NCI-H2196 (cell line): ENCODE data around the gene KRTAP10-5.
"Not testable (repeated sequence)": the region's sequence is repeated elsewhere in the genome, so short reads cannot be mapped to it uniquely, and the experiment has no call there.

ENCODE experiments used
- DNase-seq: peaks from one replicate; lab custom pipeline; 2025; ENCODE audit not compliant: unreplicated experiment; lab: John Stamatoyannopoulos, UW

KRTAP10-5 gene

DNA sequence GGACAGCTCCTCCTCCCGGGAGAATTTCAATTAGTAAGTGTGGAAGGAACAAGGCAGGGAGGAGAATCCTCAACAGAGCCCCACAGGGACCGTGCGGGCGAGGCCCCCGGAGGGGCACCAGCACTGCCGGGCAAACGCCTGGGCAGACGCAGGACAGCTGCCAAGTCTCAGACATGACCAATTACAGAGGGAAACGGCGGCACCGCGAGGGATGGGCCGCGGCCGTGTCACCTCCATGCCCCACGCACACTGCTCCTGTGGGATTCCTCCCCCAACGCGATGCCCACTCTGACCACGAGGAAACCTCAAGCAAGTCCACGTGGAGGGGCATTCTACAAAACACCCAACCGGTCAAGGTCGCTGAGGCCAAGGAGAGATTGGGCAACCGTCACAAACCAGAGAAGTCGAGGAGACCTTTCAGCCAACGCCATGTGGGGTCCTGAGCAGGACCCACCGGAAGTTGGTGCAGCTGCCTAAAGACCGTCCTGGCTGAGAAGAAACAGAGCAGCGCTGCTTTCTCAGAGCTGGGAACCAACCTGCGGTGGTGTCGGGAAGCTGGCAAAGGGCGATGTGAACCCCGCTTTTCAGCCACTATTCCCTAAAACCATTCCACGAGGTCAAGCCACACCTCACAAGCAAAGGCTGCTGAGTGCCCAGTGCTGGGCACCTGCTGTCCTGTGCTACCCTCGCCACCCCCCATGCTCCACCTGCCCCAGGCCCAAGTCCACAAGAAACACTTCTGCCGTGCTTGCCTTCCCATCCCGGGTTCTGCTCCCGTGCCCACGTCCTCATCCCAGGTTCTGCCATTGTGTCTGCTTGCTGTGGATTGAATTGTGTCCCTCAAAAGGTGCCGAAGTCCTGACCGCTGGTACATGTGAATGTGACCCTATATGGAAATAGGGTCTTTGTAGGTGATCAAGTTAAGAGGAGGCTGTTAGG, 8.3 kb downstream of the KRTAP10-5 start:
- no peak for DNase-seq

- no peak for DNase-seq
Measured at GRCh38 chr21:44571296-44571695, 9.1 kb downstream of the KRTAP10-5 start.

DNA sequence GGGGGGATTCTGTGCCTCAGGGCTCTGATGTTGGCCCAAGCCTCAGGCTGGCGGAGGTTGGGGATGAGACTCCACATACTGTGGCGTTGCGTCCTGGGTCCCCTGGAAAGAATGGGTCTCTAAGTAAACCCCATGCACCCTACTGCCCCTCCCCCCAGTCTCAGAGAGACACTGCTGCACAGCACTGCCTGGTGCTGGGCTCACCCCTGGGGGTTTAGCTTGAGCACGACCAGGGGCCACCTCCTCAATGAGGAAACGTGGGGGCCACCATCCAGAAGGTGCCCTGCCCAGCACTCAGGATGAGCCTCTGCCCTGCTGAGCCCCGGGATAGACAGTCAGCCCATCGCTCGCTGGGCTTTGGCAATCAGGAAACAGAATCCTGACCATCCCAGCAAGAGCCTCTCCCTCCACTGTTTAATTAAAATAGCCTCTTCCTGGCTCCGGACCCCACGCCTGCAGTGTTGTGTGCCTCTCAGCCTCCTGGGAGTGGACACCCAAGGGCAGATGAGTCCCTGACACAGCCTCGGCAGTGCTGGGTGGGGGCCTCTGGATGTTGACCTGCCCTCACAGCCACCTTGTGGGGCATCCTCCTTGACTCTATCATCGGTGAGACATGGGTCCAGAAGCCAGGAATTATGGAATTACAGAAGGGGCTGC, 10.4 kb downstream of the KRTAP10-5 start:
- DNase-seq, result no peak

DNA sequence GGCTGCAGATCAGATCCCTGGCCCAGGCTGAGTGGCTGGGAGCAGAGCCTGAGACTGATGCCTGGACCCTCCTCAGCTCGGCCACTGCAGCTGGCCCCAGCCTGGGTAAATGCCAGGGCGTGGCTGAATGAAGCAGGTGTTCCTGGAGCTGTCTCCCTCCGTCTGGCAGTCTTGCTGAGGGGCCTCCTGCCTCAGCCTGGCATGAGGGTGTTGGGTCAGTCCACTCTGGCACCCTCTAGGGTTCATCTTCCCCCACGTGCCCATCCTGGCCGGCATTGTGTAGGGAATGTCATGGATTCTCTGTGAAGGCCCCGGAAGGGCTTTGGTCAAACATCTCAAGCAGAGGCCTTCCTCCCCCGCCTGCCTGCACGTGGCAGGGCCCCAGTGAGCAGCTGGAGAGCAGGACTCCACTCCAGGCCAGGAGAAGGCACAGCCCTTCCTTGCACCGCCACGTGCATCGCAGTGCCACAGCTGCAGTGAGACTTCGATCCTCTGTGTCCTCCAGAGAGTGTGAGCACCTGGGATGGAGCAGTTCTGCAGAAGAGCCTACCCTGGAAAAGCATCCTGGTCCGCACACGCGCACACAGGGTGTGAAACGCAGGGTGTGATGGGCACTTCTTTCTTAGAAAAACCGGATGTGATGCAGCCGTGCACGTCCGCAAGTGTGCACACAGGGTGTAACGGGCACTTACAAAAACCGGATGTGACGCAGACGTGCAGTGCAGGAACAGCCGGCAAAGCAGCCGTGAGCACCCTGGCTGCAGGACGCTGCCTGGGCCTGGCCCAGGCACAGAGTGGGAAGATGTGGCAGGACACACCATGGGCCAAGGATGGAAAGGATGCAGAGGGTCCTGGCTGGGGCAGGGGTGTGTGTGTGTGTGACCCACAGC, 11.5 kb downstream of the KRTAP10-5 start:
- peak; percentile 21 for DNase-seq

DNA sequence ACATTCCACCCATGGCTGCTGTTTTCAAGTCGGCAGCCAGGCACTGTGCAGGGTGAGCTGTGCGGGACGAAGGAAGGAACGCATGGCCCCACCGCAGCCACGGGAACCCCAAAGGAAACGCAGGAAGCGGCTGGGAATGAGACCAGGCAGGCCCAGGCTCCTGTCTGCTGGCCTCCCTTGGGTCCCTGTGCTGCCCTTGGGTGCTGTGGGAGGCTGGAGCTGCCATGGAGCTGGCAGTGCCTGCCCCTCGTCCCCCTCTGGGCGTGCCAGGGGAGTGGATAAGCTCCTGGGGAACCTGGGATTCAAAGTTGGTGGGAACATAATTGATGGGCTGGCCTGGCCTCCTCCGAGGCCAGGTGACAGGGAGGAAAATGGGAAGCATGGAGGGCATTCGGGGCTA, 12.1 kb downstream of the KRTAP10-5 start:
- no peak for DNase-seq

DNA sequence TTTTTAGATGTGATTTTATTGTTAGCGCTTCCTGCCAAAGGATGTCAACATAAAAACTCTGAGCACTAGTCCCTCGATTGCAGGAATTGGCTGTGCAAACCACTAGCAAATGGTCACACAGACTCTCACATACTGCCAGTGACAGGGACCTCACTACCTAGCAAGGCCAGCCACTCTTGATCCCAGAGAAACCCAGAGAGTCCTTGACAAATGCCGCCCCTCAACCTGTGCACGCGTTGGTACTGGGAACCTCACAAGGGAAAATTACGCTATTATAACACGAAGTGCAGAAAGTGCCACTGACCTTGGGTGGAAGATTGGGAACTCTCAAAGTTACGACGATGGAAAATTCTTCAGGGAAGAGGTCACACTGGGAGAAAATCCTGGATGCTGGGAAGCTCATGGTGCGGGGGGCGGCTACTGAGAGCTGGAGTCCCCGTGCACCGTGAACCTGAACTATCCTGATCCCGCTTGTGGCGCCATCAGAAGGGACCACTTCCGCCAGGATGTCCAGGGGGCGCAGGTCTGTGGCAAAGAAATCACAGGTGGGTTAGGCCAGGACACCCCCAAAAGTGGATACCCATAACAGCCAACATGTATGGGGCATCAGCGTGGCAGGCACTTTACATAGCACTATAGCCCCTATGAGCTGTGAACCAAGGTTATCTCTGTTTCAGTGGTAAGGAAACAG, 12.8 kb downstream of the KRTAP10-5 start:
- DNase-seq, result no peak

DNA sequence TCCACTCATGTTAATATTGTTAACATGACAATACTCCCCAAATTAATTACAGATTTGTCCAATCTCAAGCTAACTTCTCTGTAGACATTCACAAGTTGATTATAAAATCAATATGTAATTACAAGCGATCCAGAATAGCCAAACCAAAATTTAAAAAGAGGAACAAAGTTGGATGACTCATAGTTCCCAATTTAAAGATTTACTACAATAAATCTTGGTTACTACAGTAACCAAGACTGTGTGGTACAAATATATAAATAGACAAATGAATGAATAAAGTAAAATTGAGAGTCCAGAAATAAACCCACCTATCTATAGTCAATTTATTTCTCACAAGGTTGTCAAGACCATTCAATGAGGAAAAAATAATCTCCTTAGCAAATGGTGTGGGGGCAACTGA, 14.0 kb downstream of the KRTAP10-5 start:
- no peak for DNase-seq

DNA sequence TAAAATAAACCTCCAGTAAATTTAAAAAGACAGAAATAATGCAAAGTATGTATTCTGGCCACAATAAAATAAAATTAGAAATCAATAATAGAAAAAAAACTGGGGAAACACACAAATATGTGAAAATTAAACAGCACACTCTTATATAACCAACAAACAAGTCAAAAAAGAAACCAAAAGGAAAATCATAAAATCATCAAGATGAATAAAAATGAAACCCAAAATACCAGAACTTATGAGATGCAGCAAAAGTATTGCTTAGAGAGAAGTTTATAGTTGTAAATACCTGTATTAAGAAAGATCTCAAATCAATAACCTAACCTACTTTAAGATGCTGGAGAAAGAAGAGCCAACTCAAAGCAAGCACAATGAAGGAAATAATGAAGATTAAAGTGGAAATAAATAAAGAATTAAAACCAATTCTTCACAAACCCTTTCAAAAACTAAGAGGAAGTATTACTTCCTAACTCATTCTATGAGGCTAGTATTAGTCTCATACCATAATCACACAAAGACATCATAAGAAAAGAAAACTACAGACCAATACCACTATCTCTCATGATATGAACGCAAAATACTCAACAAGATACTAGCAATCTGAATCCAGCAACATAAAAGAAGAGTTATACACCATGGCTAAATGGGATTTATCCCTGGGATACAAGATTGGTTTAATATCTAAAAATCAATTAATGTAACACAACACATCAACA, 15.4 kb downstream of the KRTAP10-5 start:
- DNase-seq, result no peak

GRCh38 chr21:44564099-44564498, 16.3 kb downstream of the KRTAP10-5 start:
- DNase-seq, result no peak

DNA sequence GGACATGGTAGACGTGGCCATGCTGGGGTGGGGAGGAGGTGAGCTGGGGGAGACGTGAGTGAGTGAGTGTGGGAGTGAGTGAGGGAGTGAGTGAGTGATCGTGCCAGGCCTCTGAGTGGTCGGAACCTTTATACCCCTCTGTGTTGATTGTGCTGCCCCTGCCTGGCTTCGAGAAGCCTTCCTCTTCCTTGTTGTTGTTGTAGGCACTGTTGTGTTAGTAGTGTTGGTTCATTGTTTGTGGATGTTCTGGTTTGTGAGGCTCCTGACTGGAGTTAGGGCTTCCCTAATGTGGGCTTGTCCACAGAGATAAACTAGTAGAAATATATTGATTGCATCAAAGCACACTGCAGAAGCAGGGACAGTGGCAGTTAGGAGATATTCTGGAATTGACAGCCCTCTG, 21.7 kb downstream of the KRTAP10-5 start, which contains the start of gene KRTAP10-3:
TSS of gene KRTAP10-3 (minus strand) at position 101 of the 400 bp plus-strand sequence. CDS start at position 21, 80 bp downstream.
- no peak for DNase-seq

DNA sequence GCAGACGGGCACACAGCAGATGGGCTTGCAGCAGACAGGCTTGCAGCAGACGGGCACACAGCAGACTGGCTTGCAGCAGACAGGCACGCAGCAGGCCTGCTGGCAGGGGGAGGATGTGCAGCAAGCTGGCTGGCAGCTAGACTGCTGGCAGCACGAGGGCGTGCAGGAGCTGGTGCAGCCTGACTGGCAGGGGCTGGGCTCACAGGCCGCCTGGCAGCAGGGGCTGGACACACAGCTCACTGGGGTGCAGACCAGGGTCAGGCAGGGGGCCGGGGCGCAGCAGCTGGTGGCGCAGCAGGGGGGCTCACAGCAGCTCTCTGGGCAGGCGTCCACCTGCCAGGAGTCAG, 22.1 kb downstream of the KRTAP10-5 start:
- not testable (repeated sequence) for DNase-seq

GRCh38 chr21:44557491-44558328, 22.7 kb downstream of the KRTAP10-5 start:
- no peak for DNase-seq

DNA sequence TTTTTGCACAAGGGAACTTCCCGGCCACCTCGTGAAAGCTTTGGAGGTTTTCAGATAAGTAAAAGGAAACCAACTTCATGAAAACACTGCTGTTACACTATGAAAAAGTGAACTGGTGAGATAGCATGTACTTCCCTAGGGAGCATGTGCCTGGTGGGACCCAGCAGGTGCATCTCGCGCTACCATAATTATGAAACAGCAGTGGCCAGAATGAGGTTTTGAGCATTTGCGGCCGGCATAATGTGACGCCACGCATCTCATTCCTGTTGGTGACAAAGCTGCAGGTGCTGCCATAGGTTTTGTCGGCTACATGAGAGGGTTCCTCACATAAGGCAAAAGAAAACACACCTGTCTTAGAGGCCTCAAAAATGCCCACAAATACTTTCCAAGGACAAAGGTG, 23.5 kb downstream of the KRTAP10-5 start:
- DNase-seq, result no peak

- no peak for DNase-seq
Measured at GRCh38 chr21:44555200-44555875, 25.1 kb downstream of the KRTAP10-5 start.

GRCh38 chr21:44552681-44553080, 27.7 kb downstream of the KRTAP10-5 start:
- DNase-seq, result no peak

GRCh38 chr21:44552136-44552535, 28.3 kb downstream of the KRTAP10-5 start:
- DNase-seq, result no peak

DNA sequence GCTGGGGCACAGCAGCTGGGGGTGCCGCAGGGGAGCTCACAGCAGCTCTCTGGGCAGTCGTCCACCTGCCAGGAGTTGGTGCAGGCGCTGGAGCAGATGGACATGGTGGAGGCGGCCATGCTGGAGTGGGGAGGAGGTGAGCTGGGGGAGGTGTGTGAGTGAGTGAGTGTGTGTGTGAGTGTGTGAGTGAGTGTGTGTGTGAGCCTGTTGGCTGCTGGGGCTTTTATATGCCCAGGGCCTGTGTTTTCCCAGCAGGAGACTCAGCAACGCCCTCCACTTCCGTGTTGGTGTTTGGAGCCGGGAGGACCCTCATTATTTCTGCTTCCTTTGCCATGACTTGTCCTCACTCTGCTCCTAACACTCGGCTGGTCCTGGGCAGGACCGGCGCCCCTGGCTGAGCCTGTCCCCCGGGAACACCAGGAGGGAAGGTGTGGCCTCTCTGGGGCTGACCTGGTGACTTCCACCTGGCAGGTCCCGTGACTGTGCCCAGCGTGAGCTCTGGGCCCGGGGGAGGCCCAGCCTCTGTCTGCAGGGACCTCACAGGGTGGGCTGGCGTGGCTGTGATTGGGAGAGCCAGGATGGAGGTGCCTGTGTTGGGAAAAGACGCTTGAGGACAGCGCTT, 29.0 kb downstream of the KRTAP10-5 start, which contains the start of gene KRTAP10-2:
TSS of gene KRTAP10-2 (minus strand) at position 166 of the 622 bp plus-strand sequence. CDS start at position 119, 47 bp downstream.
- no peak for DNase-seq

DNA sequence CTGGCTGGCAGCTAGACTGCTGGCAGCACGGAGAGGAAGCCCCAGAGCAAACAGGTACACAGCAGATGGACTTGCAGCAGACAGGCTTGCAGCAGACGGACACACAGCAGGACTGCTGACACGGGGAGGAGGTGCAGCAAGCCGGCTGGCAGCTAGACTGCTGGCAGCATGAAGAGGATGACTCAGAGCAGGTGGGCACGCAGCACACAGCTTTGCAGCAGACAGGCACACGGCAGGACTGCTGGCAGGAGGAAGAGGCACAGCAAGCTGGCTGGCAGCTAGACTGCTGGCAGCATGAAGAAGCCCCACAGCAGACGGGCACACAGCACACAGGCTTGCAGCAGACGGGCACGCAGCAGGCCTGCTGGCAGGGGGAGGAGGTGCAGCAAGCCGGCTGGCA, 29.6 kb downstream of the KRTAP10-5 start:
- DNase-seq, result no peak
